Activated naive CD4-positive, alpha-beta T cell treated with anti-CD3 and anti-CD28 coated beads for 36 hours (primary cell): ENCODE data around the gene PANX2. TPM values are rescaled to one million over a fixed set of nuclear protein-coding genes. Genes with fewer than 3 reads are reported as not detected.

ENCODE experiments used
- CTCF ChIA-PET: fragments of 350-600 bp; sonication (Branson Sonifier 250); formaldehyde crosslinking; loops from one replicate; lab custom pipeline; 2021; ENCODE audit warnings: antibody characterized with exemption; lab: Charles Lee
- DNase-seq: peaks from one replicate; pipeline ENCODE4 v3.0.0-alpha.2; 2020
- H3K27ac Mint-ChIP-seq: one replicate; pipeline ENCODE4 v1.8.0; 2021; ENCODE audit warnings: mild to moderate bottlenecking, mixed read lengths
- H3K27me3 Mint-ChIP-seq: one replicate; pipeline ENCODE4 v1.8.0; 2021; ENCODE audit warnings: low read depth, mixed read lengths
- H3K36me3 Mint-ChIP-seq: one replicate; pipeline ENCODE4 v1.8.0; 2021; ENCODE audit warnings: low read depth, mixed read lengths
- H3K4me1 Mint-ChIP-seq: one replicate; pipeline ENCODE4 v1.8.0; 2021; ENCODE audit warnings: low read depth, mixed read lengths
- H3K4me3 Mint-ChIP-seq: one replicate; pipeline ENCODE4 v1.8.0; 2021; ENCODE audit warnings: mild to moderate bottlenecking, moderate library complexity, mixed read lengths
- H3K9me3 Mint-ChIP-seq: one replicate; pipeline ENCODE4 v1.8.0; 2021; ENCODE audit warnings: mixed read lengths
- intact Hi-C: fragments of 100-400 bp; cut with micrococcal nuclease; formaldehyde crosslinking; loops from one replicate; pipeline ENCODE4 v1.15.1; 2023
- total RNA-seq, 2 experiments: library from RNA; stranded (reverse); gene quantifications; one replicate each; pipeline ENCODE4 v1.2.3, GENCODE V29; 2021

PANX2 gene
- total RNA-seq, 2 experiments from 2014 or later = 1.2 to 1.7 TPM

- no peaks in the 10 kb centered on the region for H3K36me3 Mint-ChIP-seq
- DNase-seq = peak; percentile 76
- no peak overlapping the region for H3K4me3 Mint-ChIP-seq
- CTCF ChIA-PET = interaction anchor here (0.8 to 4.2 kb wide), 9 partner anchors 9 to 92 kb away, joined by 3 to 19 read pairs (median 10); no protein-coding TSS in a partner anchor
- no peaks in the 10 kb centered on the region for H3K27me3 Mint-ChIP-seq
- no peak overlapping the region for H3K27ac Mint-ChIP-seq
- H3K9me3 Mint-ChIP-seq = no peaks in the 10 kb centered on the region
- intact Hi-C loops = loop anchor here (1.0 to 5.0 kb wide), 3 partner anchors 41 to 222 kb away; no protein-coding TSS in a partner anchor
- H3K4me1 Mint-ChIP-seq = no peaks in the 10 kb centered on the region
These were observed 21.4 kb upstream of the PANX2 start for GRCh38 chr22:50148991-50149721.

DNA sequence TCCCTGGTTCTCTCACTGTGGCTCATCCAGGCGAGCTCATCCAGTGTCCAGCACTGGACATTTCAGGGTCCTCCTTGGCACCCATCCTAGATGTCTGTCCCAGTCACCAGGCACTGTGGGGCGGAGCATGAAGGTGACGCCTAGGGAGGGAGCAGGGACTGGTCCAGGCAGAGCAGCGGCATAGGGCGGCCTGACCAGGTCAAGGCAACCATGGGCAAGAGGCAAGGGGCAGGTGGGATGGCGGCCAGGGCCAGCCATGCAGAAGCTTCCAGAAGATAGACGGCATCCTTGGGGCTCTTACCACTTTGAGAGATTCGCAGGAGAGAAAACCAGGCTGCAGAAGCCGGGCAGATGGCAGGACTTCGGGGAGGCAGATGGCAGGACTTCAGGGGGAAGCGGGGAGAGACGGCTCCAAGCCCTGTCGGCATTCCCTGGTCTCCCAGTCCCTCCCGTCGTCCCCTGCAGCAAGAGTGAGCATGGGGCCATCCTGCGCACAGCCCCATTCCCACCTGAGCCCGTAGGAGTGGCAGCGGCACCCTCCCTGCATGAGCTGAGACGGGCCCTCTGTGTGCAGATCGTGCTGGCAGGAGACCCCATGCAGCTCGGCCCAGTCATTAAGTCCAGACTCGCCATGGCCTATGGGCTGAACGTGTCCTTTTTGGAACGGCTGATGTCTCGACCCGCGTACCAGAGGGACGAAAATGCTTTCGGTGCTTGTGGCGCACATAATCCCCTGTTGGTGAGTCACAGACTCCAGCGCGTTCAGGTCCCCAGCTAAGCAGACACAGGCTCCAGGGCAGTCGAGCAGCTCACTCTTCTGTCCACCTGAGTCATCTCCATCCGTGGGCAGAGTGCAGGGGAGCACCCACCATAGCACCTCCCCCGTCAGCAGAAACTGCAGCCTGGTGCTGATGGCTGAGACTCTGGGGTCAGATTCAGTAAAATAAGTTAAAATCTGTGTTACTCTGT lies 20.1 kb upstream of the PANX2 start:
- no peak overlapping the region for H3K27ac Mint-ChIP-seq
- H3K27me3 Mint-ChIP-seq = no peaks in the 10 kb centered on the region
- no peaks in the 10 kb centered on the region for H3K36me3 Mint-ChIP-seq
- CTCF ChIA-PET = interaction anchor here (0.6 to 4.2 kb wide), 3 partner anchors 9 to 61 kb away, joined by 3 to 19 read pairs (median 15); no protein-coding TSS in a partner anchor
- no peaks in the 10 kb centered on the region for H3K9me3 Mint-ChIP-seq
- no peak for DNase-seq
- intact Hi-C loops = no loop called here
- no peak overlapping the region for H3K4me3 Mint-ChIP-seq
- H3K4me1 Mint-ChIP-seq = no peaks in the 10 kb centered on the region

- Mint-ChIP-seq H3K36me3 (no peaks in the 10 kb centered on the region), H3K27me3 (no peaks in the 10 kb centered on the region), H3K9me3 (no peaks in the 10 kb centered on the region), H3K27ac (no peak overlapping the region), H3K4me3 (no peak overlapping the region), H3K4me1 (no peaks in the 10 kb centered on the region)
- CTCF ChIA-PET = interaction anchor here (4.2 kb wide), 1 partner anchor 59 kb away, joined by 19 read pairs; no protein-coding TSS in a partner anchor
- intact Hi-C loops = no loop called here
- DNase-seq = no peak
These were observed 18.7 kb upstream of the PANX2 start for GRCh38 chr22:50151571-50152537.

- no peak overlapping the region for H3K27ac Mint-ChIP-seq
- no peaks in the 10 kb centered on the region for H3K36me3 Mint-ChIP-seq
- DNase-seq = no peak
- H3K9me3 Mint-ChIP-seq = no peaks in the 10 kb centered on the region
- CTCF ChIA-PET = no interaction called here
- H3K4me3 Mint-ChIP-seq = no peak overlapping the region
- H3K4me1 Mint-ChIP-seq = no peaks in the 10 kb centered on the region
- no peaks in the 10 kb centered on the region for H3K27me3 Mint-ChIP-seq
- intact Hi-C loops = no loop called here
These were observed 17.3 kb upstream of the PANX2 start for GRCh38 chr22:50153056-50153755.

DNA sequence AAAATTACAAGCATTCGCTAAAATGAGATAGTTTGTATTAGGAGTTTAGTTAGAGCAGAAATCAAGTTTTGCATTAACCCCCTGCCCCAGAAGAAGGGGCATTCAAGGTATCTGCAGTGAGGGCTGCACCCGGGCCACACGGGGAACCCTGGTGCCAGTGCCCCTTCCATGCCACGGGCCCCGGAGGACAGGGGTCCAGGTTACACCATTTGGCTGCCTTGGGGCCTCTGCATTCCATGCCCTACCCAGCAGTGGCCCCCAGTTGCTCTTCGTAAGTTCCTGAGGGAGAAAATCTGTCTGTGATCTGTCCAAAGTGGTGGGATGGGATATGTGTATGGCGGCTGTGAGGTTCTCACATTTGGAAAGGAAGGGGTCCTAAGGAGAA lies 16.8 kb upstream of the PANX2 start:
- H3K27me3 Mint-ChIP-seq = no peaks in the 10 kb centered on the region
- no peak overlapping the region for H3K4me3 Mint-ChIP-seq
- DNase-seq = no peak
- no peaks in the 10 kb centered on the region for H3K36me3 Mint-ChIP-seq
- H3K4me1 Mint-ChIP-seq = no peaks in the 10 kb centered on the region
- H3K27ac Mint-ChIP-seq = no peak overlapping the region
- CTCF ChIA-PET = no interaction called here
- intact Hi-C loops = no loop called here
- H3K9me3 Mint-ChIP-seq = no peaks in the 10 kb centered on the region

GRCh38 chr22:50157709-50158375 lies 12.7 kb upstream of the PANX2 start:
- Mint-ChIP-seq H3K27ac (no peak overlapping the region), H3K4me3 (no peak overlapping the region), H3K9me3 (no peaks in the 10 kb centered on the region), H3K36me3 (no peaks in the 10 kb centered on the region), H3K4me1 (no peaks in the 10 kb centered on the region), H3K27me3 (peaks cover 2% of the 10 kb centered on the region)
- CTCF ChIA-PET = no interaction called here
- intact Hi-C loops = no loop called here
- no peak for DNase-seq

DNA sequence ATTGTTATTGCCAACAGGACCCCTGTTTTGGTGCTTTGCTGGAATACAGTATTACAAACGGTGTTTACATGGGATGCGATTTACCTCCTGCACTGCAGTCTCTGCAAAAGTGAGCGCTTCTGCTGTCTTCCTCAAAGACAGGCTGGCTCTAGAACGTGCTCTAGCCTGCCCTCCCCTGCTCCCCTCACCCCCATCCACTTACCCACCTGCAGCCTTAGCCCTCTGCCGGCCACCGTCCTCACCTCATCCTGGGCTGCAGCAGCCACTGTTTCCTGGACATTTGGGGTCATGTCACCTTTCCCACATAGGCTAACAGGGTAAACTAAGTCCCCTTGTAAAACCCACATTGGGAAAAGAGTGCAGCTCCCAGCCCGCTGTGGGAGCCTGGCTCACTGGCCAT lies 9.6 kb upstream of the PANX2 start:
- Mint-ChIP-seq H3K4me3 (no peak overlapping the region), H3K4me1 (no peaks in the 10 kb centered on the region), H3K36me3 (no peaks in the 10 kb centered on the region), H3K27me3 (peaks cover 3% of the 10 kb centered on the region), H3K9me3 (no peaks in the 10 kb centered on the region), H3K27ac (no peak overlapping the region)
- DNase-seq = no peak
- intact Hi-C loops = no loop called here
- CTCF ChIA-PET = no interaction called here

DNA sequence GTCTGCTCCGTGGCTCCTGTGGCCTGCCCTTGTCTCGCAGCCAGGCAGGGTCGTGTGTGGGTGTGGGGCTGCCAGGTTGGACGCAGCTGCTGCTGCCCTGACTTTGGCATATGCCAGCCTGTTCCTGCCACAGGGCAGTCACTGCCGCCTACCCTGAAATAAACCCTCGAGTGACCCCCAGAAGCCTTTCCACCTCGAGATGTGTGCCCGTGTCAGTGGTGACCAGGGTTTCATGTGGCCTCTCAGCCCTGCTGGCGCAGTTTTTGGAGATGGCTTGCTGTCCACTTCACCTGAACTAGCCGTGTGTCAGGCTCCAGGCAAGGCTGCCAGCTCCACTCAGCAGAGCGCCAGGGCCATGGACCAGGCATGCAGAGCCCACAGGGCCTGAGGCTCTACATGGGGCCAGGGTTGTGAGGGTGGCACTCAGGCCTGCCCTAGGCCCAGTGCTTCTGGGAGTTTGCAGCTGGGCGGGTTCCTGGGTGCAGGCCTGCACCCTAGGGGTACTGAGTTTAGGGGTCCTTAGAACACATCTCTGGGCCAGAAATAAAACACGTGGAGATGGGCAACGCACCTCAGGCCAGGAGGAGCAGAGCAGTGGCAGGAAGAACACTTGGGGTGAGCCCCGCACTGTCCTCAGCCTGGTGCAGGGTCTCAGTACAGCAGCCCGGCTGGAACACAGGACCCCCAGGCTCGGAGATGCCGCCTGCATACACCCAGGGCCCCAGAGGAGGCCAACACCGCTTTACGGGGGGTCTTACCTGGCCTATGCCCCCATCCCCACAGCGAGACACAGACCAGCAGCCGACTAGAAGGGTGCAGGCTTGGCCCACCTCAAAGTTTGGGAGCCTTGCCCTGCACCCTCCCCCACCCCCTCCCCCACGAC lies 8.8 kb upstream of the PANX2 start:
- CTCF ChIA-PET = no interaction called here
- no peaks in the 10 kb centered on the region for H3K4me1 Mint-ChIP-seq
- H3K9me3 Mint-ChIP-seq = no peaks in the 10 kb centered on the region
- intact Hi-C loops = no loop called here
- peaks cover 3% of the 10 kb centered on the region for H3K27me3 Mint-ChIP-seq
- H3K36me3 Mint-ChIP-seq = no peaks in the 10 kb centered on the region
- no peak overlapping the region for H3K27ac Mint-ChIP-seq
- DNase-seq = no peak
- H3K4me3 Mint-ChIP-seq = no peak overlapping the region

- intact Hi-C loops = no loop called here
- Mint-ChIP-seq H3K9me3 (no peaks in the 10 kb centered on the region), H3K4me3 (no peak overlapping the region), H3K4me1 (no peaks in the 10 kb centered on the region), H3K27me3 (peaks cover 3% of the 10 kb centered on the region), H3K36me3 (no peaks in the 10 kb centered on the region), H3K27ac (no peak overlapping the region)
- CTCF ChIA-PET = no interaction called here
- no peak for DNase-seq
These were observed 8.1 kb upstream of the PANX2 start for GRCh38 chr22:50162391-50162956.

DNA sequence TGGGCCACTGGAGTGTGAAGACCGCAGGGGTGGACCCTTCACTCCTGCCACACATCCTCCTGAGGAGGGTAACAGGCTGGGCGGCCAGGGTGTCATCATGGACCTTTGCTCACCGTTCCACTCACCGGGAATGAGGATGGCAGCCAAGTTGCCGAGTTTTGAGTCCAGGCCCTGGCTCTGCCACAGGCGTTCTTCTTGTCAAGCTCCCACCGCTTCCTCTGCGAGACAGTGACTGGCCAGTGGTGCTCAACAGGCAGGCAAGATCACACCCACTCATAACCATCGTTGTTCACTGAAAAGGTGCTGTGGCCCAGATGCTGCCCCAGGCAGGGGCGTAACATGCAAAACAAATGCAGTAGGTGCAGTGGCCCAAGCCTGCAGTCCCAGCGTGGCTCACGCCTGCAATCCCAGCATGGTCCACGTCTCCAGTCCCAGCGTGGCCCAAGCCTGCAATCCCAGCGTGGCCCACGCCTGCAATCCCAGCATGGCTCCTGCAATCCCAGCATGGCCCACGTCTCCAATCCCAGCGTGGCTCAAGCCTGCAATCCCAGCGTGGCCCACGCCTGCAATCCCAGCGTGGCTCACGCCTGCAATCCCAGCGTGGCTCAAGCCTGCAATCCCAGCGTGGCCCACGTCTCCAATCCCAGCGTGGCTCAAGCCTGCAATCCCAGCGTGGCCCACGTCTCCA lies 5.0 kb upstream of the PANX2 start:
- no peaks in the 10 kb centered on the region for H3K9me3 Mint-ChIP-seq
- DNase-seq = no peak
- peak overlapping the region; percentile 6 for H3K4me3 Mint-ChIP-seq
- no peaks in the 10 kb centered on the region for H3K36me3 Mint-ChIP-seq
- peaks cover 18% of the 10 kb centered on the region for H3K27me3 Mint-ChIP-seq
- CTCF ChIA-PET = no interaction called here
- intact Hi-C loops = no loop called here
- no peak overlapping the region for H3K27ac Mint-ChIP-seq
- H3K4me1 Mint-ChIP-seq = no peaks in the 10 kb centered on the region
